Skeletal muscle tissue (tissue), 4 donors: Measurements from ENCODE around the gene S100P. TPM values are rescaled to one million over a fixed set of nuclear protein-coding genes. Genes with fewer than 3 reads are reported as not detected.

Source experiments
- H3K27ac ChIP-seq: one replicate; pipeline ENCODE4 v1.7.0; 2013; ENCODE audit warnings: mild to moderate bottlenecking, low read depth, low read length, inconsistent platforms
- H3K27me3 ChIP-seq, 3 donors: one replicate each; pipeline ENCODE4 v1.7.0; 2013; ENCODE audit warnings: low read length in 3 of 3; ENCODE audit not compliant: control insufficient read depth in 3 of 3, insufficient read depth in 3 of 3
- H3K36me3 ChIP-seq, 3 donors: one replicate each; pipeline ENCODE4 v1.7.0; 2013; ENCODE audit warnings: low read length in 3 of 3; ENCODE audit not compliant: control insufficient read depth in 3 of 3, insufficient read depth in 3 of 3
- H3K4me1 ChIP-seq, 3 donors: one replicate each; pipeline ENCODE4 v1.7.0; 2013; ENCODE audit warnings: low read length in 3 of 3, mild to moderate bottlenecking in 3 of 3; ENCODE audit not compliant: control insufficient read depth in 3 of 3, insufficient read depth in 3 of 3
- H3K4me3 ChIP-seq, 3 donors: one replicate each; pipeline ENCODE4 v1.7.0; 2013; ENCODE audit warnings: low read length in 3 of 3
- H3K9ac ChIP-seq, 3 donors: one replicate each; pipeline ENCODE4 v1.7.0; 2013; ENCODE audit warnings: low read length in 3 of 3, mild to moderate bottlenecking in 3 of 3, moderate library complexity in 2 of 3, low read depth in 1 of 3
- H3K9me3 ChIP-seq, 3 donors: one replicate each; pipeline ENCODE4 v1.7.0; 2013; ENCODE audit warnings: low read length in 3 of 3; ENCODE audit not compliant: control insufficient read depth in 3 of 3
- total RNA-seq: library from RNA; depleted of rRNA; stranded (reverse); fragments of >200 nt; gene quantifications from one replicate; pipeline ENCODE4 v1.2.3, GENCODE V29; 2014
- donor health status: Osteomylitis.

Gene S100P
- total RNA-seq, 1 donor from 2014 or later = 0.52 TPM

DNA sequence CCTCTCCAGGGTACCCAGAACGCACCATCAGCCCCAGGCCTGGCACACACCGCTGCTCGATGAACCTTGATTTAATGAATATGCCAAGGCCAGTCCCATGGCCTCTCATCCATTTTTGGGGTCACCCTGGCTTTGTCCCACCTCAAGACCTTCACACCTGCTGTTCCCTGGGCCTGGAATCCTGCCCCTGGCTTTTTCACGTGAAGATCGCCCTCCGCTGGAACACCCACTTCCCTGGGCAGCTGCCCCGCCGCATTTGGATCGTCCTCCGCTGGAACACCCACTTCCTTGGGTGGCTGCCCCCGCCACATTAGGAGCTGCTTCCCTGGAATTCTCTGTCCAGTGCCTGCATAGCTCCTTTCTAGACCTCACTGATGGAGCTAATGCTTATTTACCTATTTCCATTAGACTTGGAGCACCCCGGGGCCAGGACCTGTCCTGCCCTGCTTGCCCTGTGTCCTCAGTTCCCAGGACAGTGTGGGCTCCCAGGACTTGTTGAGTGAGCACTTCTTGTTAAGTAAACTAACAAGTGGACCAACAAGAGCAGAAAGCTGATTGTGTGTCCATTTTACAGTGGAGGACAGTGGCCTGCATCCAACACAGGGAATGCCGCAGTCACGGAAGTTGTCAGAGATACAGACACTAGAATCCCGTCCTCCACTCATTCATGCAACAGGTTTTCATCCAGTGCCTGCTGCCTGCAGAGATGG is 34.8 kb downstream of the S100P start:
- H3K27ac ChIP-seq = no peak overlapping the region
- H3K4me3 ChIP-seq = no peak overlapping the region
- H3K9ac ChIP-seq = peak overlapping the region in 1 of 3 donors; percentile 12
- no peaks in the 10 kb centered on the region for H3K9me3 ChIP-seq
- H3K36me3 ChIP-seq = no peaks in the 10 kb centered on the region
- peaks cover 12 to 15% (median 13%) of the 10 kb centered on the region in 3 donors for H3K4me1 ChIP-seq
- H3K27me3 ChIP-seq = peaks cover 0 to 3% (median 0%) of the 10 kb centered on the region in 3 donors

DNA sequence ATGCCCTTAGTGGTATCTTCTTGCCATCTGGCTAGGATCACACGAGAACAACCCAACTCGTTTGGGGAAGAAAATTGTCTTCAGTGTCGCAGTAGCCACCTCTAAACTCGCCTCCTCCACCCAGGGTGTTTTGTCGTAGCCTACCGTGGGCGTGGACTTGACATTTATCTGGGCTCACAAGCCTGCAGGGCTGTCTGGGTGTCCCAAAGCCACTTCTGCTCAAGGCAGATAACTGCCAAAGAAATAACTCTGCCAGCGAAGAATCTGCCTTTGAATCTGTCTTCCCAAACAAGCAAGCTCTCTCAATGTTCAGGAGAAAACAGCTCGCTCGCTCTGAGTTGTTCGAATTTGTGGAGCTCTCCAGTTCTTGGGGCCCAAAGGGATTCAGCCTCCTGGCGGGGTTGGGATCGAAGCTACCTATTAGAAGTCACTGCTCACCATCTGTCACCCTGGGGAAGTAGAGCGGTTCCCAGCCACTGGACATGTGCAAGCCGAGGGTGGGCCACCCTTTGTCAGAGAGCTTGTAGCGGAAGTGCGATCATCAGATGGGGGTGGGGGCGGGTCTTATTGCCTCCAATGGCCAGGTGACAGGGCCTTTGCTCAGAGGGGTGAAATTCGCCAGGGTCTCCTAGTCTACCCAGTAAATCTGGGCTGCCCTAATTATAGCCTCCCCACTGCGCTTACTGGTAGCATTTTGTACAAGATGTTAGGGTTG is 37.1 kb downstream of the S100P start:
- Histone ChIP-seq H3K4me3 (no peak overlapping the region), H3K27me3 (peaks cover 0 to 3% (median 0%) of the 10 kb centered on the region in 3 donors), H3K9me3 (no peaks in the 10 kb centered on the region), H3K36me3 (no peaks in the 10 kb centered on the region), H3K27ac (no peak overlapping the region), H3K4me1 (peaks cover 12 to 15% (median 13%) of the 10 kb centered on the region in 3 donors), H3K9ac (no peak overlapping the region)

DNA sequence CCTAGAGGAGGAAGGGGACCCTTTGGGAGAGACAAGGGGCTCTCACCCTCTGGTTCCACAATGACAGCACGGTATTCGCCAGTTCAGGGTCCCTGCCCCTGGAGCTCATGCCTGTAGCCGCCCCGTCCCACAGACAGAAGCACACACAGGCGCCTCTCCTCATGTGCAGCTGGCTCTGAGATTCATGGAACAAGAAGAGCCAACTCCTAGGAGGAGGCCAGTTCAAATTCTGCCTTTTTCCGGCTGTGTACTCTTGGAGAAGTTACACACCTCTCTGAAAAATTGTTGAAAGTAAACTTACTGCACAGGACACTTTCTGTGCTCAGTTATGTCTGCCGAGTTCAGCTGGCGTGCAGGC is 37.6 kb downstream of the S100P start:
- H3K4me3 ChIP-seq = no peak overlapping the region
- no peaks in the 10 kb centered on the region for H3K36me3 ChIP-seq
- no peak overlapping the region for H3K27ac ChIP-seq
- H3K9ac ChIP-seq = no peak overlapping the region
- H3K9me3 ChIP-seq = no peaks in the 10 kb centered on the region
- peaks cover 0 to 3% (median 0%) of the 10 kb centered on the region in 3 donors for H3K27me3 ChIP-seq
- H3K4me1 ChIP-seq = peaks cover 12 to 15% (median 13%) of the 10 kb centered on the region in 3 donors

DNA sequence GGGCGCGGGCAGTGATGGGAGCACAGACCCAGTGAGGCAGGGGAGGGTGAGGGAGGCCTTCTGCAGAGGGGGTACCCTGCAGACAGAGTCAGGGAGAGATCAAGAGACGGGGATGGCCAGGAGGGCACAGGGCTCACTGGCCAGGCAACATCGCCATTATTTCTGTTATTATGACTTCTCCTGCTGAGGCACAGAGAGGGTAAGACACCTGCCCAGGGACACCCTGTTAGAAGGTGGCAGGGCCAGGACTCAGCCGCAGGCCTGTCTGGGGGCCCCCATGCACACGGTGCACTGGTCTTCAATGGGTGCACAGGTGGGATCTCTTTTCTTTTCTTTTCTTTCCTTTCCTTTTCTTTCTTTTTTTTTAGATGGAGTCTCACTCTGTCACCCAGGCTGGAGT is 38.1 kb downstream of the S100P start:
- Histone ChIP-seq H3K4me1 (peaks cover 12 to 14% (median 13%) of the 10 kb centered on the region in 3 donors), H3K27me3 (peaks cover 0 to 3% (median 0%) of the 10 kb centered on the region in 3 donors), H3K27ac (no peak overlapping the region)

DNA sequence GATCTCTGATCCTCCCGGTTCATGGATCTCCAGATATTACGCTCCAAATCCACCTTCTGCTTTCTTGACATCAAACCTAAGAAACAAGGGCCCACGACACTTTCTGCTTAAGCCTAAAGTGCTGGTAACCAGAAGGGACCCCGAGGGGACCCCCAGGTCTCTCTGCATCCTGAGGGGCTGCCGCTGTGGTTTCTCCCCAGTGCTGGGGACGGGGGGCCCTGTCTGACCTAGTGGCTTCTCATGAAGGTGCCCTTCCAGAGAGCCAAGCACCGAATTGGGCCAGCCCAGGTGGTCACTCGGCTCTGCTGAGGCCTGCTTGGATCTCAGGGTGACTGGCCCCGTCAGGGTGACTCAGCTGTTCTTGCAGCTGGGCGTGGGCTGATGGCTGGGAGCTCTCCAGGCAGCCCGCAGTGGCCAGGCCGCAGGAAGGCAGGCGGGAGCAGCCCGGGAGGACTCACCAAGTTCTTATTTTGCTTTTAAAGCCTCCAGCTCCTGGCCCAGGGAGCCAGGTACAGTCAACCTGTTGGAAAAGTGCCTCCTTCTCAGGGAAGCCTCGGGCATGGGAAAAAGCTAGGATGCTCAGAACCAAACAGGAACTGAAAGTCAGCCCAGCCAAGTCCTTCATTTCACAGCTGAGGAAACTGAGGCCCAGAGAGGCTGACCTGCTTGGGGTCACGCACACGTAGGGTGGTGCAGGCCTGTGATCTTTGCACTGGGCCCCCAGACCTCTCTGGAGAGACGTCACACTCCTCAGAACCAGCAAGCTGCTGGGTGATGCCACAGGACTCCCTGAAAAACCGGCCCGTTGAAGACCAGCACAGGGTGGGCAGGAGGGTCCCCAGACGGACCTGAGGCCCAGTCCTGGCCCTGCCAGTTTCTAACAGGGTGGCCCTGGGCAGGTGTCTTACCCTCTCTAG is 39.0 kb downstream of the S100P start:
- Histone ChIP-seq H3K27me3 (peaks cover 0 to 3% (median 0%) of the 10 kb centered on the region in 3 donors), H3K9ac (peak overlapping the region in 1 of 3 donors; percentile 54), H3K27ac (peak overlapping the region; percentile 72), H3K9me3 (no peaks in the 10 kb centered on the region), H3K36me3 (no peaks in the 10 kb centered on the region), H3K4me3 (peak overlapping the region in 1 of 3 donors; percentile 29), H3K4me1 (peaks cover 11 to 13% (median 12%) of the 10 kb centered on the region in 3 donors)

More for the DNA sequence above, 38.1 kb downstream of the S100P start:
- H3K4me3 ChIP-seq = no peak overlapping the region
- H3K9me3 ChIP-seq = no peaks in the 10 kb centered on the region
- H3K9ac ChIP-seq = no peak overlapping the region
- no peaks in the 10 kb centered on the region for H3K36me3 ChIP-seq

DNA sequence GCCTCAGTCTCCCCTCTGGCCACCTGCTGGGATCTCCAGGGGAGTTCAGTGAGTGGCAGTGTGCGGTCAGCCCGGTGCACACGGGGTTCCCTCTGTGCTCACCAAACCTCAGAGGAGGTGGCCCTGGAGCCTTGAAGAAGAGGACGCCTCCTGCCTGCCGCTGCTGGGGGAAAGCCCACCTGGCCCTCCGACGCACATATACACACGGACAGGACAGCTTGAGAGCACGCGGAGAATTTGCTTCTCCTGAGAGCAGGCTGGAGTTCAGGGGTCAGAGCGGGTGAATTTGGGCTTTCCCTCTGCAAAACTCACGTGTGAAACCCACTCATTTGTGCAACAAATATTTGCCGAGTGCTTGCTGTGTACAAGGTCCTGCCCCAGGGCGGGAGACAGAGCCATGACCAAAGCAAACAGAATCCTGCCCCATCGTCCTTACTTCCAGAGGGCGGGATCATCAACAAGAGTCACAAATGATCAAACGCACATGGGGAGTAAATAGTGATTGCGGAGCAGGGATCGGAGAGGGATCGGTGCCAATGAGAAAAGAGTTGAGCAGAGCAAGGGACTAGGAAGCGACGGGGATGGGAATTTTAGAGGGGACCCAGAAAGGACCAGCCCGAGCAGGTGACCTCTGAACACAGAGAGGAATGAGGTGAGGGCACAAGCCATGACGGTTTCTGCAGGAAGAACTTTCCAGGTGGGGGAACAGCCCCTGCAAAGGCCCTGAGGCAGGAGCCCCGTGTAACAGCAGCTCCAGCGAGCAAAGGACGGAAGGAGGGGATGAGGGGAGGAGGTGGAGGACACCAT is 39.9 kb downstream of the S100P start:
- no peak overlapping the region for H3K27ac ChIP-seq

DNA sequence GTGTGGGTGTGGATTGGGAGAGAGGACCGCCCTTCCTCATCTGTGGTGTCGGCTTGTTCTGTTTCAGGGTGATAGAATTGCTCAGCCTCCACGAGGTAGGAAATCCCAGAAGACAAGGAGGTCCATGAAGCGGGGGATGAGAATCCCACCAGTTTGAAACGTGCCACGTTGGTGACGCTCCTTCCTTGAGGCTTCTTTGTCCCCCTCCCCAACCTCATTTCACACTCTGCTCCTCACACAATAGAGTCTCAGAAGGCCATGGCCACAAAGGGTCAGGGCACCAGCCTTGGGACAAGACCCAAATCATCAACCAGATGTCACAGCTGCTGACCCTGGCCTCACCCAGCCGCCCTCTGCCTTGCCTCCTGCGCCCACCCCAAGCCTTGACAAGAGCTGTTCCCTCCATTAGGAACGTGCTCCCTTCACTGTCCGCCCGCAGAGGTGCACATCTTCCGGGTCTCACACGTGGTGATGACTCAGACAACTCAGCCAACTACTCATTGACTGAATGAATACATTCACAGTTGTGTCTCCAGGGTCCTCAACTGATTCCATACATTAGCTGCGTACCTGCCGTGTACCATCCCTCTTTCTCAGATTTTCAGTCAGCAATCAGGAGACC is 40.6 kb downstream of the S100P start:
- H3K4me3 ChIP-seq = no peak overlapping the region
- no peak overlapping the region for H3K27ac ChIP-seq
- H3K4me1 ChIP-seq = peaks cover 11 to 13% (median 12%) of the 10 kb centered on the region in 3 donors
- no peaks in the 10 kb centered on the region for H3K36me3 ChIP-seq
- H3K27me3 ChIP-seq = no peaks in the 10 kb centered on the region
- H3K9ac ChIP-seq = no peak overlapping the region
- no peaks in the 10 kb centered on the region for H3K9me3 ChIP-seq

More for the DNA sequence above, 39.9 kb downstream of the S100P start:
- no peaks in the 10 kb centered on the region for H3K36me3 ChIP-seq
- H3K27me3 ChIP-seq = peaks cover 0 to 3% (median 0%) of the 10 kb centered on the region in 3 donors
- no peaks in the 10 kb centered on the region for H3K9me3 ChIP-seq
- H3K9ac ChIP-seq = no peak overlapping the region
- no peak overlapping the region for H3K4me3 ChIP-seq
- H3K4me1 ChIP-seq = peaks cover 11 to 13% (median 12%) of the 10 kb centered on the region in 3 donors

DNA sequence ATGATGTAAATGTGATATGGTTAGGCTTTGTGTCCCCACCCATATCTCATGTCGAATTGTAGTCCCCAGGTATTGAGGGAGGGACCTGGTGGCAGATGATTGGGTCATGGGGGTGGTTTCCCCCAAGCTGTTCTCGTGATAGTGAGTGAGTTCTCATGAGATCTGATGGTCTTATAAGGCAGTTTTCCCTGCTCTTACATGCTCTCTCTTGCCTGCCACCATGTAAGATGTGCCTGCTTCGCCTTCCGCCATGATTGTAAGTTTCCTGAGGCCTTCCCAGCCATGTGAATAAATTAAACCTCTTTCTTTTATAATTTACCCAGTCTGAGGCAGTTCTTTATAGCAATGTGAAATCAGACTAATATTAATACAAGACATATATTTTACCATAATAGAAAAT is 46.2 kb downstream of the S100P start:
- Histone ChIP-seq H3K4me1 (no peaks in the 10 kb centered on the region), H3K9ac (no peak overlapping the region), H3K27ac (no peak overlapping the region), H3K27me3 (no peaks in the 10 kb centered on the region), H3K9me3 (no peaks in the 10 kb centered on the region), H3K4me3 (no peak overlapping the region), H3K36me3 (no peaks in the 10 kb centered on the region)

DNA sequence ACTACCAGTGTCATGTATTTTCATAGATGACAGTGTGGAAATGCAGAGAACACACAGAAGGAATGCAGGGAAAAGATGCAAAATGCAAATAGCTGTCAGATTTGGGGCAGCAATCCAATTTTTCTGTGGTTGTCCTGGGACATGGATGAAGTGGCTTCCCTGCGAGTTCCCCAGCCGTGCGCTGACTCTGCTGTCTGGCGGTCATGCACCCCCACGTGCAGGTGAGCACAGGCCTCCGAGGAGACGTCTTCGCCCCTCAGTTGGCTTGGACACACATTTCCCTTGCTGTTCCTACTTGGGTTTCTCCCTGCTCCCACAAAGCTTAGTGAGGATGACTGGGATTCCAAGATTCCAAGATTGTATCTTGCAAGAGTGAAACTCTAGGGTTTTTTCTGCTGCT is 46.7 kb downstream of the S100P start:
- H3K4me3 ChIP-seq = no peak overlapping the region
- H3K27ac ChIP-seq = no peak overlapping the region
- H3K27me3 ChIP-seq = no peaks in the 10 kb centered on the region
- H3K36me3 ChIP-seq = no peaks in the 10 kb centered on the region
- H3K9me3 ChIP-seq = no peaks in the 10 kb centered on the region
- no peak overlapping the region for H3K9ac ChIP-seq
- H3K4me1 ChIP-seq = no peaks in the 10 kb centered on the region
